NCI-H1694 (cell line): ENCODE results near the gene PLCG2.
"Not testable (repeated sequence)": the region's sequence is repeated elsewhere in the genome, so short reads cannot be mapped to it uniquely, and the experiment has no call there.

Experiments used
- DNase-seq: peaks from one replicate; lab custom pipeline; 2025; lab: John Stamatoyannopoulos, UW

PLCG2 gene

GRCh38 chr16:81913222-81913621 lies 134.1 kb downstream of the PLCG2 start:
- DNase-seq, result no peak

DNA sequence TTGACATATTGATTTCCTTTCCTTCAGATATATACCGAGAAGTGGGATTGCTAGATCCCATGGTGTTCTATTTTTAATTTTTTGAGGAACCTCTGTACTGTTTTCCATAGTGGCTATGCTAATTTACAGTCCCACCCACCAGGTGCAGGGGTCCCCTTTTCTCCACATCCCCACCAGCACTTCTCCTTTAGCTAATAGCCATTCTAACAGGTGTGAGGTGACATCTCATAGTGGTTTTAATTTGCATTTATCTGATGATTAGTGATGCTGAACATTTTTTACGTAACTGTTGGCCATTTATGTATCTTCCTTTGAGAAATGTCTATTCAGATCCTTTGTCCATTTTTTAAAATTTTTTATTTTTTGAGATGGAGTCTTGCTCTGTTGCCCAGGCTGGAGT lies 138.3 kb downstream of the PLCG2 start:
- no peak for DNase-seq

DNA sequence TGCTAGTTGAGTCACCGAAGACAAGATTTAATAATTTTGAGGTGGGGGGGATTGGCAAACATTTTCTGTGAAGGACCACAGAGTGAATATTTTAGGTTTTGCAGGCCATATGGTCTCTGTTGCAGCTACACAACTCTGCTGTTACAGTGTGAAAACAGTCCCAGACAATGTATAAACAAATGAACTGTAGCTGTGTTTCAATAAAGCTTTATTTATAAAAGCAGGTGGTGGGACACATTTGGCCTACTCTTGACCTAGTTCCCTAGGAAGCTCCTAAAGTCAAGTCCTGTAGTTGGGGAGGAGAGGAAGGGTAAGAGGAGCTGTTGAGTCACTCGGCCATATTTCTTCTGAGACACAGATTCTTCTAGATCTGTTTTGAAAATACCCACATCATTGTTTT lies 139.8 kb downstream of the PLCG2 start:
- no peak for DNase-seq

DNA sequence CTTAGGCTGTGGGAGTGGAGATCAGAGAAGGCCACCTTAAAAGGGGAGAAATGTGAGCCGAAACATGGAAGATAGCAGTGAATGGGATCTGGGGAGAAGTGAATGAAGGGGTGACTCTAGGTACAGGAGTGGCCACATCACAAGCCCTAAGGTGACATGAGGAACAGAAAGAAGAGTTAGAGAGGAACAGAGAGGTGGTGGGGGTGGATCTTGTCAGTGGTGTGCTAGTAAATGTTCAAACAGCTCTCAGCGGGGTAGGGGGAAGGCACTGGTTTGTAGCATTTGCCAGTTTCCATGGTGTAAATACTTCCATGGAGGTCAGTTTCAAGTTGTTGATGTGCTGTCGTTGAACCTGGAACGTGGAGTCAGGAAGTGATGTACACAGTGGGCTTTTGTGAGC lies 141.4 kb downstream of the PLCG2 start:
- DNase-seq, result no peak

DNA sequence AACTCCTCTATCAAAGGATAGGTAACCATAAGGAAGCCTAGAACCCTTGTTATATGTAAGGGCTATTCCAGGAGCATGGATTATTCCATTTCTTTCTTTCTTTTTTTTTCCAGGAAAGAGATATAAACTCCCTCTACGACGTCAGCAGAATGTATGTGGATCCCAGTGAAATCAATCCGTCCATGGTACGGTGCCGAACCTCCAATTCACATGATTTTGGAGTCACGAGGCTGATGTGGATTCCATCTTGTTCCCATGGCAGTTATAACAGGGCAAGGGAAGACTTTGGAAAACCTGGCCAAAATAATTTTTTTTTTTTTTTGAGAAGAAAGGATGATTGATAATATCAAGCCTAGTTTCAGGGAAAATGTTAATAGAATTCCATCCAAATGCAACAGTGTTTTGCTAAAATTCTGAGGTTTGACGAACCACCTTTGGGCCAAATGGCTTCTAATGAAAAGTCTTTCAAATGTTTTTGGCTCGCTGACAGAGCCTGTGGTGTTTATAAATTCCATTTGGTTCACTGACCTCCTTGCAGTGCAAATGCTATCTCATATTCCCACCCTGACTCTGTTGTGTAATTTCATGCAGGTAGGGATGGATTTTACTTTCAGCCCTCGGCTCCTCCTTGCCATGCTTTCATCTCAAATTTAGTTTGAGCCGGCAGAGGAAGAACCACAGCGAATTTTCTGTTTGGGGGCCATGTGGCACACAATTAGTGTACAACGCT lies 142.2 kb downstream of the PLCG2 start:
- no peak for DNase-seq

GRCh38 chr16:81921843-81922584 lies 142.9 kb downstream of the PLCG2 start:
- no peak for DNase-seq

GRCh38 chr16:81923296-81923695 lies 144.2 kb downstream of the PLCG2 start:
- no peak for DNase-seq

GRCh38 chr16:81925016-81925415 lies 145.9 kb downstream of the PLCG2 start:
- DNase-seq, result no peak

DNA sequence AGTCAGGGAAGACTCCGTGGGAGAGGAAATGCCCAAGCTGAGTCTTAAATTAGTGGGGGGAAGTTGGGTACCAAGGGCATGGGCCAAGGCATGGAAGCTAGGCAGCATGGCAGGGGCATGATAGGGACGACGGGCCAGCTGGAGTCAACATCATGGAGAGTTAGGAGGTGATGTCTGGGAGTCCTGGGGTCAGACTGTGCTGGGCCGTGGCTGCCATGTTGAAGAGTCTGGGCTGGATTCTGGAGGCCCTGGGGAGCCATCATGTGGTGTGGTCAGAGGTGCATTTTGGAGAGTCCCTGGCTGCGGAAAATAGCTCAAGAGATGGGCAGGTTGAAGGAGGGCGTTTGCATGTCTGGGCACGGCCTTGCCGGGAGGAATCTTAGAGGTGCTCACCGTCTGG lies 146.9 kb downstream of the PLCG2 start:
- no peak for DNase-seq

- DNase-seq, result no peak
Measured at GRCh38 chr16:81927561-81928185, 148.6 kb downstream of the PLCG2 start.

- no peak for DNase-seq
Measured at GRCh38 chr16:81928271-81928918, 149.3 kb downstream of the PLCG2 start.

DNA sequence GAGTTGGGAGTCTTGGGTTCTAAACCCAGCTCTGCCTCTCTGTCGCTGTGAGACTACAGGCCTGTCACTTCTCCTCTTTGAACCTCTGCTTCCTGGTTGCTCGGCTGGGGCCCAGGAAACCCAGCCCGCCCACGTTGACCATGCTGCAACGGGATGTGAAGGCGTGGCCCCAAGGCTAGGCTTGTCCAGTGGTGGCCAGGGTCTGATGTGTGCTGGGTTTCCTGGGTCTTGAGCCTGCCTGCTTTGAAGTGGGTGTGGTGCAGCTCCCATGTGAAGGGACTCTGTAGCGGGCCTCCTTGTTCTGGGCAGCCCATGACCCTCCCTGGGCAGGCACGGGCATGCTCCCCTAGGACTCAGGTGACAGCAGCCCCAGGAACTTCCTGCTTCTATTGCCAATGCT lies 149.9 kb downstream of the PLCG2 start:
- DNase-seq, result no peak

- no peak for DNase-seq
Measured at GRCh38 chr16:81929841-81930240, 150.8 kb downstream of the PLCG2 start.

DNA sequence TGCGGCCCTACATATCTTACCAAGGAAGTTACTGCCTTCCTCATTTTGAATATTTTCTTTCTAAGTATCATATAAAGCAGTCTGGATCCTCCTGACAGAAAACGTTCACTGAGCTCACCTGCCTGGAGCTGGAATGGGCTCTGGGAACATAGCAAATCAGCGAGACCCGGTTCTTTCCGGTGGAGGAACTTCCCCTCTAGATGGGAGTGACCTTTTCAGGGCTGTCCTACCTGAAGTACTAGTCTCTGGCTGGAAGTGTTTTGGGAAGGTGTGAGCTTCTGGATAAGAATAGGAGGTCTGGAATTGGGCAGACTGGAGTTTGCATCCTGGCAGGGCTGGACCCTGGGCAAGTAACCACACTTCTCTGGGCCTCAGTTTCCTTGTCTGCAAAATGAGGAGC lies 152.8 kb downstream of the PLCG2 start:
- no peak for DNase-seq

DNA sequence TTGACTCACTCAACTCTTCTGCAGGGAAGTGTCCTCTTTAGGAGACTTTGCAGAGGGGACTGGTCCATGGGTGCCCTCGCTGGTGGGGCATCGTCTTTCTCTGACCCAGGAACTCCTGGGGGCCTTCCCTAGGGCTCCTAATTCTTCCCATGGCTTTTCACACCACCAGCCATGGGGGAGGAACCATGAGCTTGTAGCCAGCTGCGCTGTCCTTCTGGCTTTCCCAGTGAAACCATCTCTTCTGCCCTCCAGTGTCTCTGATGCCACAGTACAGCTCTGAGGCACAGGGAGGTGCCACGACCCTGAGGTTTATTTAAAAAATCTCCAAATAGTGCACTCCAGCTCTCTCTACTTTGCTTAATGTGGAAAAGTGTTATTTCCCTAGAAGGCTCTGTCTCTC lies 153.6 kb downstream of the PLCG2 start:
- DNase-seq, result no peak

- DNase-seq, result no peak
Measured at GRCh38 chr16:81933361-81933760, 154.3 kb downstream of the PLCG2 start.

GRCh38 chr16:81934711-81935110 lies 155.6 kb downstream of the PLCG2 start:
- not testable (repeated sequence) for DNase-seq

DNA sequence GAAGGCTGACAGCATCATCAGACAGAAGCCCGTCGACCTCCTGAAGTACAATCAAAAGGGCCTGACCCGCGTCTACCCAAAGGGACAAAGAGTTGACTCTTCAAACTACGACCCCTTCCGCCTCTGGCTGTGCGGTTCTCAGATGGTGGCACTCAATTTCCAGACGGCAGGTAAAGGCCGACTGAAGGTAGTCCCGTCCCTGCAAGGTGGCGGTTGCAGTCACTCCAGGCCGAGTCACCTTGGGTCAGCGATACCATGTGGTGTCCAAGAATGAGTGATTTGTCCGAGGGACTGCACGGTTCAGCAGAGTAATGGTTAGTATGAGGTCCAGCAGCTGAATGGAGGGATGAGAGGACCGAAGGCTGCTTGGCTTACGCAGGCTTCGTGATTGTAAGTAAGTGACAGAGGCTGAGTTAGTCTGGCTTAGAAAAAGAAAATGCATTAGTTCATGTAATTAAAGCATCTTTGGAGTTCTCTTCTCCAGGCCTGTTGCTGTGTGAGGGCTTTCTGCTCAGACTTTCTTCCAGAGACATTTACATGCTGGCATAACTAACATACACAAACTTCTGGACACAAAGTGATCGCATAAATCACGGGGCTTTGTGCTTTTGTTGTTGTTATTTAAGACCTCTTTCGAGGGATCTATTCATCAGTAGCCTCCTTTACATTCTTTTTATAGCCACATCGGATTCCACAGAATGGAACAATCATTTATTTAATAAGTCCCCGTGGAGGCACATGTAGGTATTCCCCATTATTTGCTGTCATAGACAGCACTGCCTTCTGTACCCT lies 157.3 kb downstream of the PLCG2 start:
- DNase-seq, result no peak

GRCh38 chr16:81937305-81938038 lies 158.4 kb downstream of the PLCG2 start:
- DNase-seq, result no peak

GRCh38 chr16:81938326-81939163 lies 159.5 kb downstream of the PLCG2 start:
- DNase-seq, result no peak
